G401 (cell line): Measurements from ENCODE around the gene KIR3DL3. TPM values are rescaled to one million over a fixed set of nuclear protein-coding genes. Genes with fewer than 3 reads are reported as not detected.
"Not testable (repeated sequence)": the region's sequence is repeated elsewhere in the genome, so short reads cannot be mapped to it uniquely, and the experiment has no call there.

Experiments used
- DNase-seq: peaks from one replicate; pipeline ENCODE4 v3.0.0-alpha.2; 2015; ENCODE audit warnings: low spot score
- in situ Hi-C: cut with HindIII; loops from 2 replicates; pipeline ENCODE4 v1.10.0; 2016; ENCODE audit warnings: low sequenced_read_pairs, mixed read lengths
- total RNA-seq: library from RNA; depleted of rRNA; stranded (reverse); fragments of >200 nt; shearing (Covaris generic); gene quantifications from 2 replicates; pipeline ENCODE4 v1.2.3, GENCODE V29; 2014

KIR3DL3 gene
- total RNA-seq, 1 experiment from 2014 or later, result not detected

DNA sequence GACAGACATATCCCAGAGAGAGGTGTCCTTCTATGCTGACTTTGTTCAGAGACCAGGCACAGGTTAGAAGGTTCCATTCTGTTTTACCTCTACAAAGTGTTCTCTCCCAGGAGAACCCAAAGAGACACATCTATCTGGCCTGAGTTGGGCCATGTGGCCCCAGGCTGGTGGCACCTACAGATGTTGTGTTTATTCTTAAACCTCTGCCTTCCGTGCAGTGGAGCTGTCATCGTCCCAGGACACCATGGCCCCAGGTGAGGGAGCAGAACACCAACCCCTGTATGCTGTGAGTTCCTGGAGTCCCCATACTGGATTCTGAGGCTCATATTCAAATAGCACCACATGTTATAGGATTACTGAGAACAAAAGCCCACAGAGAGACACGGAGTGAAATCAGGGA, 3.9 kb downstream of the KIR3DL3 start:
- in situ Hi-C loops, result no loop called here
- DNase-seq, result no peak

DNA sequence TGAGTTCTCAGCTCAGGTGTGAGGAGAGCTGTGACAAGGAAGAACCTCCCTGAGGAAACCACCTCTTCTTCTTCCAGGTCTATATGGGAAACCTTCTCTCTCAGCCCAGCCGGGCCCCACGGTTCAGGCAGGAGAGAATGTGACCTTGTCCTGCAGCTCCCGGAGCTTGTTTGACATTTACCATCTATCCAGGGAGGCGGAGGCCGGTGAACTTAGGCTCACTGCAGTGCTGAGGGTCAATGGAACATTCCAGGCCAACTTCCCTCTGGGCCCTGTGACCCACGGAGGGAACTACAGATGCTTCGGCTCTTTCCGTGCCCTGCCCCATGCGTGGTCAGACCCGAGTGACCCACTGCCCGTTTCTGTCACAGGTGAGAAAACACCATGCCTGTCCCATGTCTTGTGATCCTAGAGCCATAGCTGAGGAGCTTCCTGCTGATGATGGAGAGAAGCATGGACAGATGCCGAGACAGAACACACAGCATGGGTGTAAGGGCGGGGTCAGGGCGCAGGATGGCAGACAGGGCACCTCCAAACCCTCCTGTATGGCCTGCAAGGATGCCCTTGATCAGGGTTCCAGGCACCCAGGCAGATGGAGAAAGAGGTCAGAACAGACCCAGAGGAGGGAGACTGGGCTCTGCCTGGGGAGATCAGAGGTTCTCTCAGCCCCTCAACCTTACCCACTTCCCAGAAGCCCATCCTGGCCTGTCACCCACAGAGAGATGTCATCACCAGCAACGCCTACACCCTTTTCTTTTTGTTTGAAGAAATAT, 5.4 kb downstream of the KIR3DL3 start:
- no peak for DNase-seq
- in situ Hi-C loops, result no loop called here

GRCh38 chr19:54731191-54731590, 6.9 kb downstream of the KIR3DL3 start:
- no peak for DNase-seq
- in situ Hi-C loops, result no loop called here

DNA sequence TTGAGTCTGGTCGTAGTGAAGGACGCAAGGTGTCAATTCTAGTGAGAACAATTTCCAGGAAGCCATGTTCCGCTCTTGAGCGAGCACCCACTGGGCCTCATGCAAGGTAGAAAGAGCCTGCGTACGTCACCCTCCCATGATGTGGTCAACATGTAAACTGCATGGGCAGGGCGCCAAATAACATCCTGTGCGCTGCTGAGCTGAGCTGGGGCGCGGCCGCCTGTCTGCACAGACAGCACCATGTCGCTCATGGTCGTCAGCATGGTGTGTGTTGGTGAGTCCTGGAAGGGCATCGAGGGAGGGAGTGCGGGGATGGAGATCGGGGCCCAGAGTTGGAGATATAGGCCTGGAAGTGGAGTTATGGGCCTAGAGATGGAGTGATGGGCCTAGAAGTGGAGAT, 14.1 kb downstream of the KIR3DL3 start, which contains the start of gene KIR2DL3:
Gene KIR2DL3, plus strand, starts transcription at position 208 of the 400 bp plus-strand sequence. Its CDS starts 33 bp downstream, at position 241.
- DNase-seq, in situ Hi-C loops: not testable (repeated sequence)

DNA sequence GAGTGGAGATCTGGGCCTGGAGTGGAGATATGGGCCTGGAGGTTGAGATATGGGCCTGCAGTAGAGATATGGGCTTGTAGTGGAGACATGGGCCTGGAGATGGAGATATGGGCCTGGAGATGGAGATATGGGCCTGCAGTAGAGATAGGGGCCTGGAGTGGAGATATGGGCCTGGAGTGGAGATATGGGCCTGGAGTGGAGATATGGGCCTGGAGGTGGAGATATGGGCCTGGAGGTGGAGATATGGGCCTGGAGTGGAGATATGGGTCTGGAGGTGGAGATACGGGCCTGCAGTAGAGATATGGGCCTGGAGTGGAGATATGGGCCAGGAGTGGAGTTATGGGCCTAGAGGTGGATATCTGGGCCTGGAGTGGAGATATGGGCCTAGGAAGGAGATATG, 14.5 kb downstream of the KIR3DL3 start:
- DNase-seq, result no peak
- in situ Hi-C loops, result no loop called here

- in situ Hi-C loops, result no loop called here
These were observed 15.6 kb downstream of the KIR3DL3 start for GRCh38 chr19:54739587-54740497.

DNA sequence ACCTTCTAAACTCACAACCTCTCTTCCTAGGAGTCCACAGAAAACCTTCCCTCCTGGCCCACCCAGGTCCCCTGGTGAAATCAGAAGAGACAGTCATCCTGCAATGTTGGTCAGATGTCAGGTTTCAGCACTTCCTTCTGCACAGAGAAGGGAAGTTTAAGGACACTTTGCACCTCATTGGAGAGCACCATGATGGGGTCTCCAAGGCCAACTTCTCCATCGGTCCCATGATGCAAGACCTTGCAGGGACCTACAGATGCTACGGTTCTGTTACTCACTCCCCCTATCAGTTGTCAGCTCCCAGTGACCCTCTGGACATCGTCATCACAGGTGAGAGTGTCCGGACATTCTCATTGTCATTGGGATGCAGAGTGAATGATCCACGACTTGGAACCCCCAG, 17.7 kb downstream of the KIR3DL3 start:
- in situ Hi-C loops, result not testable (repeated sequence)

More at GRCh38 chr19:54739587-54740497, 15.6 kb downstream of the KIR3DL3 start:
- DNase-seq, result no peak

DNA sequence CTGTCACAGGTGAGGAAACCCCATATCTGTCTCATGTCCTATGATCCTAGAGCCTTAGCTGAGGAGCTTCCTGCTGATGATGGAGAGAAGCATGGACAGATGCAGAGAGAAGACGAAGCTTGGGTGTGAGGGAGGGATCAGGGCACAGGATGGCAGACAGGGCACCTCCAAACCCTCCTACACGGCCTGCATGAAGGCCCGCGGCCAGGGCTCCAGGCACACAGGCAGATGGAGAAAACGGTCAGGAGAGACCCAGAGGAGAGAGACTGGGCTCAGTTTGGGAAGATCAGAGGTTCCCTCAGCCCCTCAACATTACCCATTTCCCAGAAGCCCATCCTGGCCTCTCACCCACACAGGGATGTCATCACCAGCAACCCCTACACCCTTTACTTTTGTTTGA, 19.8 kb downstream of the KIR3DL3 start:
- DNase-seq, in situ Hi-C loops: not testable (repeated sequence)

More for the DNA sequence above, 17.7 kb downstream of the KIR3DL3 start:
- not testable (repeated sequence) for DNase-seq

DNA sequence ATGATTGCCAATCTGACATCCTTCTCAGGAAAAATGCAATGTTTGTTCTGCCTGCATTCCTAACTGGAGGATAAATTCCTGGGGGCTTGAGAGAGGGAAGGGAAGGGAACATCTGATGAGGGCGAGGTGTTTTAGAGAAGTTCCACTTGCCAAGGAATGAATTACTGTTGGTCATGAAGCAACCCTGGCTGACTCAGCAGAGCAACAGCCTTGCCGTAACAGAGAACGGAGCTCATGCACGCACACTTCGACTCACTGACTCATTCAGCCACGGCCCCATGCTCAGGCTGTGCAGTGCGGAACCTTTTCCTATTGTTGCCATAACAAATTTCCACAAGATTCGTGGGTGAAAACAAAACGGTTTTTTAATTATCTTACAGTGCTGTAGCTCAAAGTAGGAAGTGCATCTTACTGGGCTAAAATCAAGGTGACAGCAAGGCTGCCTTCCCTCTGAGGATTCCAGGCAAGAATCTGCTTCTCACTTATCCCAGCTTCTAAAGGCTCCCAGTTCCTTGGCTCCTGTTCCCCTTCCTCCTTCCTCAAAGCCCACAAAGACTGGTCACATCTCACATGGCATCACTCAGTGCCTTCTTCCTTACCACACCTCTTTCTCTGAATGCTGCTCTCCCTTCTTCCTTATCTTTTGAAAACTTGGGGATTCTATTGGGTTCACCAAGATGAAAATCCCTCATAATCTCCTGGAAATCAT, 23.5 kb downstream of the KIR3DL3 start:
- DNase-seq, in situ Hi-C loops: not testable (repeated sequence)

- in situ Hi-C loops, DNase-seq: not testable (repeated sequence)
These were observed 26.0 kb downstream of the KIR3DL3 start for GRCh38 chr19:54750276-54750675.

- in situ Hi-C loops, DNase-seq: not testable (repeated sequence)
These were observed 32.2 kb downstream of the KIR3DL3 start for GRCh38 chr19:54756204-54757110.

DNA sequence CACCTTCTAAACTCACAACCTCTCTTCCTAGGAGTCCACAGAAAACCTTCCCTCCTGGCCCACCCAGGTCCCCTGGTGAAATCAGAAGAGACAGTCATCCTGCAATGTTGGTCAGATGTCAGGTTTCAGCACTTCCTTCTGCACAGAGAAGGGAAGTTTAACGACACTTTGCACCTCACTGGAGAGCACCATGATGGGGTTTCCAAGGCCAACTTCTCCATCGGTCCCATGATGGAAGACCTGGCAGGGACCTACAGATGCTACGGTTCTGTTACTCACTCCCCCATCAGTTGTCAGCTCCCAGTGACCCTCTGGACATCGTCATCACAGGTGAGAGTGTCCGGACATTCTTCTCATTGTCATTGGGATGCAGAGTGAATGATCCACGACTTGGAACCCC, 34.3 kb downstream of the KIR3DL3 start:
- in situ Hi-C loops, DNase-seq: not testable (repeated sequence)

- DNase-seq, in situ Hi-C loops: not testable (repeated sequence)
These were observed 40.0 kb downstream of the KIR3DL3 start for GRCh38 chr19:54764219-54764618.

DNA sequence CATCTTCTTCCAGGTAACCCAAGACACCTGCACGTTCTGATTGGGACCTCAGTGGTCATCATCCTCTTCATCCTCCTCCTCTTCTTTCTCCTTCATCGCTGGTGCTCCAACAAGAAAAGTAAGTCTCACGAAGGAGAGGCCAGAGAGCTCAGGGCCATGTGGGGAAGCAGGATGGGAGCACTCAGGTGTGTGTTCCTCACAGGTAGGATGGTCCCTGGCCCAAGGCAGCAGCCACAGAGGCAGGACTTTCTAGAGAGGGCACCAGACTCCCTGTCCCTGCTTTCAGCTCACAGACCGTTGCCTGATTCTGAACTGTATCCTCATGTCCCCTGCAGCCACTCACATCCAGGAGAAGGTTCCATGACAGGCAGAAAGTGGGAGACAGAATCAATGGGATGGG, 42.2 kb downstream of the KIR3DL3 start:
- DNase-seq, in situ Hi-C loops: not testable (repeated sequence)

DNA sequence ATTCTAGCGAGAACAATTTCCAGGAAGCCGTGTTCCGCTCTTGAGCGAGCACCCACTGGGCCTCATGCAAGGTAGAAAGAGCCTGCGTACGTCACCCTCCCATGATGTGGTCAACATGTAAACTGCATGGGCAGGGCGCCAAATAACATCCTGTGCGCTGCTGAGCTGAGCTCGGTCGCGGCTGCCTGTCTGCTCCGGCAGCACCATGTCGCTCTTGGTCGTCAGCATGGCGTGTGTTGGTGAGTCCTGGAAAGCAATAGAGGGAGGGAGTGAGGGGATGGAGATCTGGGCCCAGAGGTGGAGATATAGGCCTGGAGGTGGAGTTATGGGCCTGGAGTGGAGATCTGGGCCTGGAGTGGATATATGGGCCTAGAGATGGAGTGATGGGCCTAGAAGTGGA, 45.4 kb downstream of the KIR3DL3 start, which contains the start of gene KIR2DL1:
Gene KIR2DL1, plus strand, starts transcription at position 148 of the 400 bp plus-strand sequence. Its CDS starts 58 bp downstream, at position 206.
- DNase-seq, in situ Hi-C loops: not testable (repeated sequence)

- DNase-seq, in situ Hi-C loops: not testable (repeated sequence)
These were observed 46.3 kb downstream of the KIR3DL3 start for GRCh38 chr19:54770511-54770910.

DNA sequence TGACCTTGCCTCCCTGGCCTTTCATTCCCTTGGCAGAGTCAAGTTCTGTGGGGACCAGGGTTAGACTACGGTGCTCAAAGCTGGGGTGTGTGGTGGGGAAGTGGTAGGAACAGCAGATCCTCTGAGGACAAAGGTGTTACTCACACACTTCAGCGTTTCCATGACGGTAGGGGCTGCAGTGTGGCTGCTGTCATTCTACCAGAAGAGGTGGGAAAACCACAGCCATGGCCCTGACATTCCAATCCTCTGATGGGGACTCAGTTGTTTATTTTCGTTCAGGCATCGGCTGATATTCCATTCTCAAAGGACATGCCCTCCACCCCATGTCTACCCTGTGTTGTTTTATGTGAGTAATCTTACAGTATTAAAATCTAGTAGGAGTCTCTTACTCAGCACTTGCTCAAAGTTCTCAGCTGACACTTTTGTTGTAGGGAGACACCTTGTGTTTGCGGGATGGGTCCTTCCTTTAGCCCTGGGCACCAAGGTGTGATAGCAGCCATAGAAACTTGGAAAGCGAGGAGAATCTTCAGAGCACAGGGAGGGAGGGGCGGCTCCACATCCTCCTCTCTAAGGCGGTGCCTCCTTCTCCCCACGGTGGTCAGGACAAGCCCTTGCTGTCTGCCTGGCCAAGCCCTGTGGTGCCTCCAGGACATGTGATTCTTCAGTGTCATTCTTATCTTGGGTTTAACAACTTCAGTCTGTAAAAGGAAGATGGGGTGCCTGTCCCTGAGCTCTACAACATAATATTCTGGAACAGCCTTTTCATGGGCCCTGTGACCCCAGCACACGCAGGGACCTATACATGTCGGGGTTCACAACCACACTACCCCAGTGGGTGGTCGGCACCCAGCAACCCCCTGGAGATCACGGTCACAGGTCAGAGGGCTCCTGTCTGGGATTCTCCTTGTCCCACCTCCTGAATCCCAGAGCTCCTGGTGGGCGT, 47.0 kb downstream of the KIR3DL3 start:
- in situ Hi-C loops, DNase-seq: not testable (repeated sequence)
